Activated CD4-positive, alpha-beta memory T cell treated with anti-CD3 and anti-CD28 coated beads, Interleukin-2, amount 10 ng/mL, durations not matched to agents 7 days and 5 days (primary cell): Measurements from ENCODE around the gene FAM13B. TPM values are rescaled to one million over a fixed set of nuclear protein-coding genes. Genes with fewer than 3 reads are reported as not detected.
"Not testable (repeated sequence)": the region's sequence is repeated elsewhere in the genome, so short reads cannot be mapped to it uniquely, and the experiment has no call there.

Experiments used
- CTCF ChIA-PET: fragments of 350-600 bp; sonication (Branson Sonifier 250); formaldehyde crosslinking; loops from one replicate; lab custom pipeline; 2021; ENCODE audit warnings: antibody characterized with exemption, inconsistent platforms; lab: Charles Lee
- POLR2A ChIA-PET: fragments of 350-600 bp; sonication (Branson Sonifier 250); formaldehyde crosslinking; loops from one replicate; lab custom pipeline; 2021; ENCODE audit warnings: antibody characterized with exemption; lab: Charles Lee
- DNase-seq: peaks from one replicate; pipeline ENCODE4 v3.0.0-alpha.2; 2020
- H3K27ac Mint-ChIP-seq: one replicate; pipeline ENCODE4 v1.8.0; 2021; ENCODE audit warnings: mild to moderate bottlenecking, mixed read lengths
- H3K27me3 Mint-ChIP-seq: one replicate; pipeline ENCODE4 v1.8.0; 2021; ENCODE audit warnings: mixed read lengths
- H3K36me3 Mint-ChIP-seq: one replicate; pipeline ENCODE4 v1.8.0; 2021; ENCODE audit warnings: low read depth, mixed read lengths
- H3K4me1 Mint-ChIP-seq: one replicate; pipeline ENCODE4 v1.8.0; 2021; ENCODE audit warnings: mixed read lengths
- H3K4me3 Mint-ChIP-seq: one replicate; pipeline ENCODE4 v1.8.0; 2021; ENCODE audit warnings: mild to moderate bottlenecking, mixed read lengths
- H3K9me3 Mint-ChIP-seq: one replicate; pipeline ENCODE4 v1.8.0; 2021; ENCODE audit warnings: mixed read lengths
- total RNA-seq, 2 experiments: library from RNA; stranded (reverse); gene quantifications; one replicate each; pipeline ENCODE4 v1.2.3, GENCODE V29; 2021

FAM13B gene
- total RNA-seq, 2 experiments from 2014 or later = 24.9 to 25.3 TPM

- peaks cover 48% of the 10 kb centered on the region for H3K36me3 Mint-ChIP-seq
- ChIA-PET CTCF (interaction anchor here (0.7 to 1.2 kb wide), 2 partner anchors 212 to 294 kb away, joined by 3 read pairs; no protein-coding TSS in a partner anchor), POLR2A (interaction anchor here (1.0 kb wide), 1 partner anchor 46 kb away, joined by 3 read pairs; no protein-coding TSS in a partner anchor)
- H3K4me3 Mint-ChIP-seq = no peak overlapping the region
- H3K4me1 Mint-ChIP-seq = peaks cover 2% of the 10 kb centered on the region
- no peaks in the 10 kb centered on the region for H3K27me3 Mint-ChIP-seq
- no peak overlapping the region for H3K27ac Mint-ChIP-seq
- H3K9me3 Mint-ChIP-seq = no peaks in the 10 kb centered on the region
- no peak for DNase-seq
These were observed 78.6 kb downstream of the FAM13B start for GRCh38 chr5:137954131-137954879.

GRCh38 chr5:137945825-137946224 is 87.1 kb downstream of the FAM13B start:
- H3K9me3 Mint-ChIP-seq = no peaks in the 10 kb centered on the region
- POLR2A ChIA-PET = no interaction called here
- no peak for DNase-seq
- no peak overlapping the region for H3K4me3 Mint-ChIP-seq
- CTCF ChIA-PET = interaction anchor here (0.9 kb wide), 1 partner anchor 19 kb away, joined by 3 read pairs; no protein-coding TSS in a partner anchor
- H3K27ac Mint-ChIP-seq = no peak overlapping the region
- H3K36me3 Mint-ChIP-seq = peaks cover 82% of the 10 kb centered on the region
- H3K27me3 Mint-ChIP-seq = no peaks in the 10 kb centered on the region
- peaks cover 5% of the 10 kb centered on the region for H3K4me1 Mint-ChIP-seq

GRCh38 chr5:137944280-137944679 is 88.6 kb downstream of the FAM13B start:
- peaks cover 86% of the 10 kb centered on the region for H3K36me3 Mint-ChIP-seq
- CTCF ChIA-PET, H3K27me3 Mint-ChIP-seq, H3K27ac Mint-ChIP-seq, H3K9me3 Mint-ChIP-seq, H3K4me3 Mint-ChIP-seq, POLR2A ChIA-PET, DNase-seq, H3K4me1 Mint-ChIP-seq: not testable (repeated sequence)

- no peaks in the 10 kb centered on the region for H3K9me3 Mint-ChIP-seq
- no peak overlapping the region for H3K27ac Mint-ChIP-seq
These were observed 93.5 kb downstream of the FAM13B start for GRCh38 chr5:137939331-137939730.

GRCh38 chr5:137938751-137939143 is 94.1 kb downstream of the FAM13B start:
- Mint-ChIP-seq H3K36me3 (peaks cover 50% of the 10 kb centered on the region), H3K9me3 (no peaks in the 10 kb centered on the region), H3K4me3 (no peak overlapping the region), H3K27me3 (no peaks in the 10 kb centered on the region), H3K4me1 (peaks cover 13% of the 10 kb centered on the region), H3K27ac (no peak overlapping the region)
- no peak for DNase-seq
- ChIA-PET POLR2A (interaction anchor here (1.7 kb wide), 1 partner anchor 13 kb away, joined by 3 read pairs; no protein-coding TSS in a partner anchor), CTCF (no interaction called here)

More at GRCh38 chr5:137939331-137939730, 93.5 kb downstream of the FAM13B start:
- Mint-ChIP-seq H3K36me3 (peaks cover 56% of the 10 kb centered on the region), H3K4me3 (no peak overlapping the region), H3K4me1 (peaks cover 13% of the 10 kb centered on the region), H3K27me3 (no peaks in the 10 kb centered on the region)
- ChIA-PET POLR2A (interaction anchor here (1.7 kb wide), 1 partner anchor 13 kb away, joined by 3 read pairs; no protein-coding TSS in a partner anchor), CTCF (no interaction called here)
- no peak for DNase-seq

- Mint-ChIP-seq H3K4me1 (peaks cover 13% of the 10 kb centered on the region), H3K36me3 (peaks cover 50% of the 10 kb centered on the region), H3K4me3 (no peak overlapping the region), H3K27ac (no peak overlapping the region), H3K9me3 (no peaks in the 10 kb centered on the region), H3K27me3 (no peaks in the 10 kb centered on the region)
- ChIA-PET CTCF (no interaction called here), POLR2A (interaction anchor here (1.7 kb wide), 1 partner anchor 14 kb away, joined by 3 read pairs; no protein-coding TSS in a partner anchor)
- no peak for DNase-seq
These were observed 94.7 kb downstream of the FAM13B start for GRCh38 chr5:137937994-137938750.

- peaks cover 13% of the 10 kb centered on the region for H3K4me1 Mint-ChIP-seq
- H3K27me3 Mint-ChIP-seq = no peaks in the 10 kb centered on the region
- no peak for DNase-seq
- H3K4me3 Mint-ChIP-seq = no peak overlapping the region
- ChIA-PET CTCF (interaction anchor here (0.8 to 1.2 kb wide), 3 partner anchors 8 to 61 kb away, joined by 3 read pairs; no protein-coding TSS in a partner anchor), POLR2A (interaction anchor here (0.6 to 0.9 kb wide), 2 partner anchors 10 to 14 kb away, joined by 3 read pairs; no protein-coding TSS in a partner anchor)
- H3K36me3 Mint-ChIP-seq = peaks cover 27% of the 10 kb centered on the region
- no peaks in the 10 kb centered on the region for H3K9me3 Mint-ChIP-seq
- H3K27ac Mint-ChIP-seq = no peak overlapping the region
These were observed 97.2 kb downstream of the FAM13B start for GRCh38 chr5:137935694-137936093.

- no peaks in the 10 kb centered on the region for H3K27me3 Mint-ChIP-seq
- H3K4me3 Mint-ChIP-seq = no peak overlapping the region
- no peak for DNase-seq
- no peak overlapping the region for H3K27ac Mint-ChIP-seq
- H3K36me3 Mint-ChIP-seq = peaks cover 22% of the 10 kb centered on the region
- H3K9me3 Mint-ChIP-seq = no peaks in the 10 kb centered on the region
- ChIA-PET POLR2A (interaction anchor here (0.9 kb wide), 1 partner anchor 10 kb away, joined by 3 read pairs; no protein-coding TSS in a partner anchor), CTCF (no interaction called here)
- peaks cover 13% of the 10 kb centered on the region for H3K4me1 Mint-ChIP-seq
These were observed 97.7 kb downstream of the FAM13B start for GRCh38 chr5:137935190-137935589.

GRCh38 chr5:137933491-137933911 is 99.4 kb downstream of the FAM13B start:
- DNase-seq = no peak
- CTCF ChIA-PET = no interaction called here
- H3K36me3 Mint-ChIP-seq = peaks cover 11% of the 10 kb centered on the region
- H3K4me1 Mint-ChIP-seq = peaks cover 1% of the 10 kb centered on the region
- H3K27ac Mint-ChIP-seq = no peak overlapping the region
- no peaks in the 10 kb centered on the region for H3K9me3 Mint-ChIP-seq
- H3K27me3 Mint-ChIP-seq = no peaks in the 10 kb centered on the region
- POLR2A ChIA-PET = interaction anchor here (1.1 kb wide), 1 partner anchor 44 kb away, joined by 3 read pairs; the partner anchor contains the start of gene PKD2L2
- H3K4me3 Mint-ChIP-seq = no peak overlapping the region

GRCh38 chr5:137932800-137933199 is 100.1 kb downstream of the FAM13B start:
- Mint-ChIP-seq H3K27ac (no peak overlapping the region), H3K36me3 (peaks cover 11% of the 10 kb centered on the region), H3K27me3 (no peaks in the 10 kb centered on the region), H3K4me1 (no peaks in the 10 kb centered on the region), H3K9me3 (no peaks in the 10 kb centered on the region), H3K4me3 (no peak overlapping the region)
- CTCF ChIA-PET = no interaction called here
- DNase-seq = no peak
- POLR2A ChIA-PET = interaction anchor here (1.1 kb wide), 1 partner anchor 43 kb away, joined by 3 read pairs; the partner anchor contains the start of gene PKD2L2

GRCh38 chr5:137923856-137924255 is 109.0 kb downstream of the FAM13B start:
- no peaks in the 10 kb centered on the region for H3K4me1 Mint-ChIP-seq
- no peaks in the 10 kb centered on the region for H3K9me3 Mint-ChIP-seq
- H3K4me3 Mint-ChIP-seq = no peak overlapping the region
- ChIA-PET POLR2A (no interaction called here), CTCF (interaction anchor here (1.2 kb wide), 1 partner anchor 77 kb away, joined by 3 read pairs; no protein-coding TSS in a partner anchor)
- DNase-seq = no peak
- no peaks in the 10 kb centered on the region for H3K27me3 Mint-ChIP-seq
- no peak overlapping the region for H3K27ac Mint-ChIP-seq
- peaks cover 3% of the 10 kb centered on the region for H3K36me3 Mint-ChIP-seq

GRCh38 chr5:137921931-137922330 is 110.9 kb downstream of the FAM13B start:
- ChIA-PET CTCF (no interaction called here), POLR2A (interaction anchor here (0.8 kb wide), 1 partner anchor 14 kb away, joined by 3 read pairs; no protein-coding TSS in a partner anchor)
- no peak overlapping the region for H3K4me3 Mint-ChIP-seq
- peaks cover 3% of the 10 kb centered on the region for H3K9me3 Mint-ChIP-seq
- peaks cover 8% of the 10 kb centered on the region for H3K36me3 Mint-ChIP-seq
- H3K27me3 Mint-ChIP-seq = peaks cover under 1% of the 10 kb centered on the region
- DNase-seq = no peak
- H3K27ac Mint-ChIP-seq = no peak overlapping the region
- H3K4me1 Mint-ChIP-seq = no peaks in the 10 kb centered on the region
